Measurements from ENCODE around the gene PAX2. TPM values are rescaled to one million over a fixed set of nuclear protein-coding genes. Genes with fewer than 3 reads are reported as not detected.
A peak's percentile ranks its signal among the peaks of the same experiment; 100 is the strongest.

PAX2 gene
- total RNA-seq, 1 donor from 2014 or later = 0.34 TPM

DNA sequence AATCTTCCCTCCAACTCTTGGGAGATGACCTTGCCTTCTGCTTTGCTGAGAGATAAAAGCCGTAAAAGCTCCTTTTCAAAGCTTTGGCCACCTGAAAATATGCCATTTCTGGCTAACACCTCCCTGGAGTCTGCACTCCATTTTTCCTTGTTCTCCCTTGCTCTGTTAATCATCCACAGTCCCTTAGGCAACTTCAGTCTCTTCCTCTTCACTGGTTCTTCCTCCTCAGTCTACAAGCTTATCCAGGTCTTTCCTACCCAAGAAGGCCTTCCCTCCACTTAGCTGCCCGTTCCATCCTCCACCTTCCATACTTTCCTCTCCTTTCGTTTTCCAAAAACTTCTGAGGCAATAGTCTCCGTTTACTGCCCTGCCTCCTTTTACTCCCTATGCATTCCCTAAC lies 30.5 kb downstream of the PAX2 start:
- Mint-ChIP-seq H3K9me3 (peaks cover 7% of the 10 kb centered on the region), H3K27ac (no peak overlapping the region), H3K36me3 (no peaks in the 10 kb centered on the region), H3K4me1 (peaks cover 16% of the 10 kb centered on the region), H3K4me3 (no peak overlapping the region), H3K27me3 (ENCODE audit: insufficient read depth, low read depth) (peaks cover 22% of the 10 kb centered on the region)
- Histone ChIP-seq H2AFZ (replicated peaks) (no peak overlapping the region), H3K27ac (no peak overlapping the region), H3K9me3 (ENCODE audit: low read depth) (no peaks in the 10 kb centered on the region), H3K4me1 (no peaks in the 10 kb centered on the region), H3K79me2 (ENCODE audit: low read depth) (no peaks in the 10 kb centered on the region), H4K20me1 (ENCODE audit: low read depth) (no peaks in the 10 kb centered on the region), H3K36me3 (no peaks in the 10 kb centered on the region), H3K4me3 (no peak overlapping the region), H3K9ac (no peak overlapping the region), H3K27me3 (peaks cover 92% of the 10 kb centered on the region), H3F3A (ENCODE audit: low read depth) (no peaks in the 10 kb centered on the region), H3K4me2 (no peak overlapping the region)
- DNase-seq (ENCODE audit: low spot score) = no peak
- TF ChIP-seq, protein P1, sequence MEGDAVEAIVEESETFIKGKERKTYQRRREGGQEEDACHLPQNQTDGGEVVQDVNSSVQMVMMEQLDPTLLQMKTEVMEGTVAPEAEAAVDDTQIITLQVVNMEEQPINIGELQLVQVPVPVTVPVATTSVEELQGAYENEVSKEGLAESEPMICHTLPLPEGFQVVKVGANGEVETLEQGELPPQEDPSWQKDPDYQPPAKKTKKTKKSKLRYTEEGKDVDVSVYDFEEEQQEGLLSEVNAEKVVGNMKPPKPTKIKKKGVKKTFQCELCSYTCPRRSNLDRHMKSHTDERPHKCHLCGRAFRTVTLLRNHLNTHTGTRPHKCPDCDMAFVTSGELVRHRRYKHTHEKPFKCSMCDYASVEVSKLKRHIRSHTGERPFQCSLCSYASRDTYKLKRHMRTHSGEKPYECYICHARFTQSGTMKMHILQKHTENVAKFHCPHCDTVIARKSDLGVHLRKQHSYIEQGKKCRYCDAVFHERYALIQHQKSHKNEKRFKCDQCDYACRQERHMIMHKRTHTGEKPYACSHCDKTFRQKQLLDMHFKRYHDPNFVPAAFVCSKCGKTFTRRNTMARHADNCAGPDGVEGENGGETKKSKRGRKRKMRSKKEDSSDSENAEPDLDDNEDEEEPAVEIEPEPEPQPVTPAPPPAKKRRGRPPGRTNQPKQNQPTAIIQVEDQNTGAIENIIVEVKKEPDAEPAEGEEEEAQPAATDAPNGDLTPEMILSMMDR (IDR thresholded peaks at IDR 0.05) = no peak
- TF ChIP-seq EZH2 (IDR thresholded peaks at IDR 0.05) (no peak), EZH2phosphoT487 (IDR thresholded peaks at IDR 0.05) (no peak)

DNA sequence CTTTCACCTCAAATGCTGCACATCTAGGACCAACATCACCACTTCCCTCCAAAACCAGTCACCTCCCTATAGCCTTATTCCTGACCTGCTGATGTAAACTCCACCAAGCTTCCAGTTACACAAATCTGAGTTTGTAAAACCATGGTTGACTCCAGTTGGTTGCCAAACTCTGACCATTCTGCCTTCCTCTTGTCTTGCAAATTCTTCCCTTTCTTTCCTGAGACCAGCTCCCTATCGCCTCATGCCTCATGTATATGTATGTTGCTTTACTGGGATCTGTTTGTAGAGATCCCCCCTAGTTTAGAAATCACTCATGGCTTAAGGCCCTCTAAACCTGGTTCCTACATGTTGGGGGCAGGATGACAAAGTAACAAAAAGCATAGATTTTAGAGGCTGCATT lies 31.3 kb downstream of the PAX2 start:
- no peak for DNase-seq (ENCODE audit: low spot score)
- no peaks in the 10 kb centered on the region for H3F3A ChIP-seq (ENCODE audit: low read depth)
- no peaks in the 10 kb centered on the region for H3K4me1 ChIP-seq
- H3K4me3 Mint-ChIP-seq = no peak overlapping the region
- no peak overlapping the region for H2AFZ ChIP-seq (replicated peaks)
- H3K79me2 ChIP-seq (ENCODE audit: low read depth) = no peaks in the 10 kb centered on the region
- peaks cover 94% of the 10 kb centered on the region for H3K27me3 ChIP-seq
- no peak overlapping the region for H3K4me2 ChIP-seq
- H3K9ac ChIP-seq = no peak overlapping the region
- peaks cover 7% of the 10 kb centered on the region for H3K9me3 Mint-ChIP-seq
- no peak overlapping the region for H3K27ac ChIP-seq
- H3K27ac Mint-ChIP-seq = peak overlapping the region; percentile 0
- H3K36me3 Mint-ChIP-seq = no peaks in the 10 kb centered on the region
- peaks cover 22% of the 10 kb centered on the region for H3K27me3 Mint-ChIP-seq (ENCODE audit: insufficient read depth, low read depth)
- H3K4me1 Mint-ChIP-seq = peaks cover 16% of the 10 kb centered on the region
- TF ChIP-seq EZH2phosphoT487 (IDR thresholded peaks at IDR 0.05) (no peak), EZH2 (IDR thresholded peaks at IDR 0.05) (no peak)
- TF ChIP-seq, protein P1 (IDR thresholded peaks at IDR 0.05) = no peak
- H3K9me3 ChIP-seq (ENCODE audit: low read depth) = no peaks in the 10 kb centered on the region
- H3K36me3 ChIP-seq = no peaks in the 10 kb centered on the region
- no peaks in the 10 kb centered on the region for H4K20me1 ChIP-seq (ENCODE audit: low read depth)
- no peak overlapping the region for H3K4me3 ChIP-seq

DNA sequence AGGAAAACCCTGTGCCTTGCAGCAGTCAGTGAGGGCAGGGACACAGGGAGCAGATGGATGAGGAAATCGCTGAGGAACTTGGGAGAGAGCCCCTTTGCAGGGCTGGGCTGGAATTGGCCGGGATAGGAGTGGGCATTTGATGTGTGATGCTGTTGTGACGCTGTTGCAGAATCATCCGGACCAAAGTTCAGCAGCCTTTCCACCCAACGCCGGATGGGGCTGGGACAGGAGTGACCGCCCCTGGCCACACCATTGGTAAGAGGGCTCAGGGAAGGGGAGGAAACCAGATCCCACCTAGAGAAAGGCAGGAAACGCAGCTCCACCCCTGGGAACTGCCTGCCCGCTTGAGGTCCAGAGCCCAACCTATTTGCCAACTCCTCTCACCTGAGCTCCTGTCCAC lies 33.9 kb downstream of the PAX2 start:
- Histone ChIP-seq H3K27ac (no peak overlapping the region), H3K4me2 (no peak overlapping the region), H2AFZ (replicated peaks) (no peak overlapping the region), H3F3A (ENCODE audit: low read depth) (no peaks in the 10 kb centered on the region), H3K79me2 (ENCODE audit: low read depth) (no peaks in the 10 kb centered on the region), H3K36me3 (no peaks in the 10 kb centered on the region), H3K4me1 (no peaks in the 10 kb centered on the region), H3K27me3 (peaks cover 76% of the 10 kb centered on the region), H4K20me1 (ENCODE audit: low read depth) (no peaks in the 10 kb centered on the region), H3K4me3 (no peak overlapping the region), H3K9ac (no peak overlapping the region), H3K9me3 (ENCODE audit: low read depth) (no peaks in the 10 kb centered on the region)
- Mint-ChIP-seq H3K36me3 (no peaks in the 10 kb centered on the region), H3K27me3 (ENCODE audit: insufficient read depth, low read depth) (peaks cover 19% of the 10 kb centered on the region), H3K4me3 (no peak overlapping the region), H3K27ac (no peak overlapping the region), H3K4me1 (peaks cover 16% of the 10 kb centered on the region), H3K9me3 (peaks cover 7% of the 10 kb centered on the region)
- no peak for DNase-seq (ENCODE audit: low spot score)
- TF ChIP-seq, protein P1 (IDR thresholded peaks at IDR 0.05) = no peak
- TF ChIP-seq EZH2 (IDR thresholded peaks at IDR 0.05) = no peak
- no peak for TF ChIP-seq EZH2phosphoT487 (IDR thresholded peaks at IDR 0.05)
